HG03060 (cell line): ENCODE measurements around the gene ACP7.

Source experiments
- ATAC-seq: cut with Tn5 transposase; IDR thresholded peaks from one replicate; pipeline ENCODE4 v1.9.1; 2021; ENCODE audit warnings: low read depth, moderate number of reproducible peaks; ENCODE audit not compliant: unreplicated experiment

ACP7 gene

DNA sequence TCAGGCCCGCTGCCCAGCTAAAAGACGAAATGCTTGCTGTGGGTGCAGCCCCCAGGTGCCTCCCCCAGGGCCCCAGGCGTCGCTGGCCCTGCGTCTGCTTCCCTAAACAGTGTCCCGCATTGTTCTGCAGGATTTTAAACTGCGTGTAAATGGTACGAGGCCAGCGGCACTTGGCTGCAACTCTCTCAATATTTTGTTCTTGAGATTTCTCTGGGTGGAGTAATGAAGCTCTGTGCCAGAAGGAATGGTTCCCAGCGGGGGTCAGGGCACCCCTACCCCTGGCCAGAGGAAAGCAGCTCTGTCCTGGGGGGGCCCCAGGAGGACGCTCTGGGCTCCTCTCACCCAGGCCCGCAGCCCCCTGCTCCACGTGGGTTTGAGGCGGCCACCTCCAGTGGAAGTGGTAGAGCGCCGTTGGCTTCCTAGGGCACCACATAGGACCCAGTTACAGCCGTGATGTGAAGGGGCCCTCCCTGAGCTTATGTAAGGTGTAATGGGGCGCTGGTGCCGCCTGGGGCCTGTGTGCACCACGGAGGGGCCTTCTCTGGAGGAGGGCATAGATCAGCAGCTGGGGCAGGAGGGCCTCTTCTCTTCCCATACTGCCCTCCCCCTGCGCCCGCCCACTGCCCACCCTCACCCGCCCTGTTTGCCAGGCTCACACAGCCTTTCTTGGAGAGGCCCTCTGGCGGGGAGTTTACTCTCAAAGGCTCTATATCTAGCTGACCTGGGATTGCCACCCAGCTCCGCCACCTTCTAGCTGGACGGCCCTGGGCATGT is 61.2 kb downstream of the ACP7 start:
- ATAC-seq, result no peak

- ATAC-seq, result no peak
Observed at GRCh38 chr19:39146091-39146490, 61.9 kb downstream of the ACP7 start.

DNA sequence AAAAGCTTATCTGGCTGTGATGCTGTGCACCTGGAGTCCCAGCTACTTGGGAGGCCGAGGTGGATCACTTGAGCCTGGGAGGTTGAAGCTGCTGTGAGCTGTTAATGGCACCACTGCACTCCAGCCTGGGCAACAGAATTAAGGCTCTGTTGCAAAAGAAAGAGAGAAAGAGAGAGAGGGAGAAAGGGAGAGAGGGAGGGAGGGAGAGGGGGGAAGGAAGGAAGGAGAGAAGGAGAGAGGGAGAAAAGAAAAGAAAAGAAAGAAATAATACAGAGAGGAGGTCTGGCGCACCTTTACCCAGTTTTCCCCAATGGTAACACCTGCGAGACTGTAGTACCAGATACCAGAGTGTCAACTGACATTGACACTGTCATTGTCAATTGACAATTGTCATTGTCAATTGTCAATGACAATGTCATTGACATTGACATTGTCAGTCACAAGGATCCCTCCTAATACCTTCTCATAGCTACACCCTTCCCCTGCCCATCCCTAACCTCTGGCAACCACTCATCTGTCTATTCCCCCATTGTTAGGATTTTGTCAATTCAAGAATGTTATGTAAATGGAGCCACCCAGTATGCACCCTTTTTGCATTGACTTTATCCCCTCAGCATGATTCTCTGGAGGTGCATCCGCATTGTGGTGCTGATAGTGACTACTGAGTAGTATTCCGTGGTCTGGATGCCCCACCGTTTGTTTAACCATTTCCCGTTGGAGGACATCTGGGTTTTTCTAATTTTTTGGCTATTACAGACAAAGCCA is 62.7 kb downstream of the ACP7 start:
- no peak for ATAC-seq

DNA sequence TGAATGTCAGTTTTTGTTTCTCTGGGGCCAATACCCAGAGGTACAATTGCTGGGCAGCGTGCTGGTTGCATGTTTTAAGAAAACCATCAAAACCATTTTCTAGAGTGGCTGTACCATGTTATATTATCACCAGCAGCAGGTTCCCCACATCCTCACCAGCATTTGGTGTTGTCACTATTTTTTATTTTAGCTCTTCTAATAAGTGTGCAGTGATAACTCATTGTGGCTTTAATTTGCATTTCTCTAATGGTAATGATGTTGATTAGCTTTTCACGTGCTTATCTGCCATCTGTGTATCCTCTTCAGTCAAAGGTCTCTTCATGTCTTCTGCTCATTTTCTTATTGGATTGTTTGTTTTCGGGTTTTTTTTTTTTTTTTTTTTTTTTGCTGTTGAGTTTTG is 63.3 kb downstream of the ACP7 start:
- ATAC-seq, result no peak

DNA sequence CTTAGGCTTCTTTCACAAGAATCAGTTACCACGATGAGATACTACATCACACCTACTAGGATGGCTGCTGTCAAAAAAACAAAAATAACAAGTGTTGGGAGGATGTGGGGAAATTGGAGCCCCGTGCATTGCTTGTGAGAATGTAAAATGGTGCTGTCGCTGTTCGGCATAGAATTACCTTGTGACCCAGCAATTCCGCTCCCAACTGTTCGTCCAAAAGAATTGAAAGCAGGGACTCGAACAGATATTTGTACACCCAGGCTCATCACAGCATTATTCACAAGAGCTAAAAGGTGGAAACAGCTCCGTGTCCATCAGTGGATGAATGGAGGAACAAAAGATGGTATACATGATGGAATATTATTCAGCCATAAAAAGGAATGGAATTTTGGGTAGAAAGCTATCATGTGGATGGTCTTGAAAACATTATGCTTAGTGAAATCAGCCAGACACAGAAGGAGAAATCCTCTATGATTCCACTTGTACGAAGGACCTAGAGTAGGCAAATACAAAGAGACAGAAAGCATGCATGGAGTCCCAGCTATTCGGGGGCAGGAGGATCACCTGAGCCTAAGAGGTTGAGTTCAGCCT is 64.9 kb downstream of the ACP7 start:
- no peak for ATAC-seq

- no peak for ATAC-seq
Observed at GRCh38 chr19:39150235-39150634, 66.1 kb downstream of the ACP7 start.

- no peak for ATAC-seq
Observed at GRCh38 chr19:39150807-39151600, 66.8 kb downstream of the ACP7 start.

GRCh38 chr19:39152066-39152465 is 67.9 kb downstream of the ACP7 start:
- no peak for ATAC-seq

DNA sequence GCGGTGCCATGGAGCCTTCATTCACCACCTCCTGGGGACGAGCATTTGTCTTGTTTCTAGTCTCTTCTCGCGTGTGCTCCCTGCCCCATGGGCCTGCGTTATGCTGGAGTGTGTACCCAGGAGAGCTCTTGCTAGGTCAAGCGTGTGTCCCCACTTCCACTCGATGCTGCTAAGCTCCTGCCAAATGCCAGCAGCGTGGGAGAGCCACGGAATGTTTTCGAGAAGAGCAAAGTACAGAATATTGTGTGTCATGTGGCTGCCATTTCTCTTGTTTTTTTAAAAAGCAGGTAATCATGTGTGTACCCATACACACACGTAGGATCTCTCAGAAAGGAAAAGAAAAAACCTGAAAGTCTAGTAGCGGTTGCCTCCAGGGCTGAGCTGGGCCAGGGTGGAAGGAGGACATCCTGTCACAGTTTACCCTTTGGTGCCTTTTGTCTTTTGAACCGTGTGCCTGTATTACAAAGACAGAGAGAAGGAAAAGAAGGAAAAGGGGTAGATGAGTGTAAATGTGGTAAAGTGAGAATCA is 70.0 kb downstream of the ACP7 start:
- ATAC-seq, result no peak

- no peak for ATAC-seq
Observed at GRCh38 chr19:39154629-39155100, 70.5 kb downstream of the ACP7 start.

GRCh38 chr19:39155114-39155700 is 71.0 kb downstream of the ACP7 start:
- ATAC-seq, result no peak

DNA sequence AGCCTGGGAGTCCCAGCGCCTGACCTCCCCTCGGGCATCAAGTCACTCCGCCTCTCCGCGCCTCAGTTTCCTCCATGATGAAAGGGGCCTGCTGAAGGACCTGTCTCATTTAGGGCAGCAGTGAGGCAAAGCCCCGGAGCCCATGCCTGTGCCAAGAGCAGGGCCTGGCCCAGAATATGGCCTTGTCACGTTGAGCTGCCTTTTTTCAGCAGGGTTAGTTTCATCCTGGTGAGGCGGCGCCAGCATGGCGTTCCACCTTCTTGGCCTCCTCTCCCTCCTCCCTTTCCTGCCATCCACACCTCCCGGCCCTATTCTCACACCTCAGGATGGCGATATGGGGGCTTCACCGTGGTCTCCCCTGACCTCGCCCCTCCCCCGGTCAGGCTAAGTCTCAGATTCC is 71.6 kb downstream of the ACP7 start:
- no peak for ATAC-seq

- ATAC-seq, result no peak
Observed at GRCh38 chr19:39156326-39157230, 72.4 kb downstream of the ACP7 start.

DNA sequence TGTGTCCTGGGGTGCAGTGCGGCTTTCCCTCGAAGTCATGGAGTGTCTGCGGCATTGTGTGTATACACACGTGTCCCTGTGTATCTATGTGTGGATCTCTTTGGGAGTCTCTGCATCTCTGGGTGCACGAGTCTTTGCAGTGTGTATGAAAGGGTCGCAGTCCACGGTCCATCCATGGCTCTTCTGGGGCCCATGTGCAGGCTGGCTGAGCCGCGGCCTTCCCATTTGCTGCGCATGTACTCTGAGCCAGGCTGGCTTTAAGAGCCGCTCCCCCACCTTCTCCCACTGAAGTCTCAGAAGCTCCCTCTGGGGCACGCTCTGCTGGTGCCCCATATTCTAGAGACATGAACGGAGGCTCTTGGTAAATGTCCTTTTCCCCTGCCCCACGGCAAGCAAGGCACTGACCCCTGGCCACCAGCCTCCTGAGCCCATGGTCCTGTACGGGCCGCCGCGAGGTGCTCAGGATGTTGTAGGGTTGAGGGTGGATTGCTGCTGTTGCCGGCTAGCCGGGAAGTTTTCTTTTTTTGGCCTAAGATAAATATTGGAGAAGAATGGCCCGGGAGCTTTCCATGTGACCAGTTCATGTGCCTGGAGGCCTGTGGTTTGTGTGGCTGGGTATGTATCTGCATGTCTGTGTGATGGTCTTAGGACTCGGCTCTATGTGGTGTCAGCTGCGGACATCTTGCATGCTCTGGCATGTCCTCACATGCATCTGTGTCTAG is 73.3 kb downstream of the ACP7 start:
- ATAC-seq, result no peak

DNA sequence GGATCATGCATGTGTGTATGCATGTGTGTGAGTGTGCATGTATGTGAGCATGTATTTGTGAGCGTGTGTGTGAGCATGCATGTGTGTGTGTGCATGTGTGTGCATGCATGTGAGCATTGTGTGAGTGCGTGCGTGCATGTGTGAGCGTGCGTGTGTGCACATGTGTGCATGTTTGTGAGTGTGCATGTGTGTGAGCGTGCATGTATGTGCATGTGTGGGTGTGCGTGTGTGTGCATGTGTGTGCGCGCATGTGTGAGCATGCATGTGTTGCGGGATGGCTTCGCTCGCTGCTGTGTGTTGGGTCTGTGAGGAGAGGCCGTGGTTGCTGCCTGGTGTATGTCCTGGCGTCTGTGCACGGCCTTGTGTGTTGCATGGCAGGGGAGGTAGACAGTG is 73.8 kb downstream of the ACP7 start:
- no peak for ATAC-seq

DNA sequence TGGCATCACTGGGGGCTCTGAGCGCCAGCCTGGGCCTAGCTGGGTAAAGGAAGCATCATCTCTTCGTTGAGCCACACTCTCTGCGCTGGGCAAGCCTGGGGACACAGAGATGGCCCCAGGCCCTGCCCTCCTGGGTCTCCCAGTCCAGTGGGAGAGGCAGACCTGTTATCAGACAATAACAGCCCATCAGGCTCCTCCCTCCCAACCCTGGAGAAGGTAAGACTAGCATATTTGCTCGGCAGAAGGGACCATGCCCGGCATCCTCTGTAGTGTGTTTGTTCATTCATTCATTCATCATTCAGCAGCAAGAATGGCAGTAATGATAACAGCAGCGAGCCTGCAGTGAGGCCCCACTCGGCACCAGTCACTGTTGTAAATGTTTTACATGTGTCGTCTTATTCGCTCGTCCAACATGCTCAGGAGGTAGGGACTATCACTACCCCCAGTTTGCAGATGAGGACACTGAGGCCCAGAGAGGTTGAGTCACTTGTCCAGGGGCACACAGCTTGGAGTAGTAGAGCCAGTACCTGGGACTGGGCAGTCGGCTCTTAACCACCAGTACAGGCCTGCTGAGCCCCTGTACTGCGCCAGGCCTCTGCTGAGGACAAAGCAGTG is 74.6 kb downstream of the ACP7 start:
- no peak for ATAC-seq

GRCh38 chr19:39160523-39160861 is 76.3 kb downstream of the ACP7 start:
- ATAC-seq, result no peak
